Measurements from ENCODE around the gene GTF2A1L. TPM values are rescaled to one million over a fixed set of nuclear protein-coding genes. Genes with fewer than 3 reads are reported as not detected.

Gene GTF2A1L
- polyA plus RNA-seq, 1 donor from 2014 or later: 0.51 TPM

- H3K27ac ChIP-seq (ENCODE audit: low read length): no peak overlapping the region
- no peak for TF ChIP-seq SMC3 (conservative IDR thresholded peaks at IDR 0.05; ENCODE audit: poor library complexity)
- no peak for TF ChIP-seq CTCF (IDR thresholded peaks at IDR 0.05; ENCODE audit: poor library complexity, severe bottlenecking)
- no peak for TF ChIP-seq MXI1 (conservative IDR thresholded peaks at IDR 0.05; ENCODE audit: poor library complexity, severe bottlenecking)
- TF ChIP-seq EP300 (conservative IDR thresholded peaks at IDR 0.05; ENCODE audit: poor library complexity, severe bottlenecking): no peak
- TF ChIP-seq EZH2 (IDR thresholded peaks at IDR 0.05; ENCODE audit: borderline replicate concordance, insufficient read depth, low read length, poor library complexity, severe bottlenecking): no peak
- TF ChIP-seq TAF1 (IDR thresholded peaks at IDR 0.05; ENCODE audit: low read depth): no peak
- TF ChIP-seq RAD21 (conservative IDR thresholded peaks at IDR 0.05): no peak
- TF ChIP-seq POLR2AphosphoS5 (IDR thresholded peaks at IDR 0.05): no peak
- no peak for TF ChIP-seq REST (IDR thresholded peaks at IDR 0.05; ENCODE audit: borderline replicate concordance)
- H3K4me2 ChIP-seq (ENCODE audit: low read length): no peak overlapping the region
Measured at GRCh38 chr2:48715042-48715899, 97.6 kb downstream of the GTF2A1L start.

DNA sequence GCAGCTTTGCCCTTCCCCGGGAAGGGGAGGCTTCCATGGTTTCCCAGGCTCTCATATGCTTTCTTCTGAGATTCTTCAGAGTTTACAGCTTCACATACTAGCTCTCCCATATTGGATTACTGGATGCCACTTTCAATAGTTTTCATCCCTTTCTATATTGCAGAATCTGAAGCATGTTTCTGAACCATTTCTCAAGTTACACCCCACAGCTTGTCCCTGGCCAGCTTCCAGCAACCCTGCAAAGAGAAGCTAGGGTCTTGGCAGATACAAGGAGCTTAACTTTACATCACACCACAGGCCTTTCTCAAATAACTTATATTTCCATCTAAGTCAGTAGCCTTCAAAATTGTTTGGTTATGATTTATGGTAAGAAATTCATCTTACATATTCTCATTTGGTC lies 98.3 kb downstream of the GTF2A1L start:
- H3K9me2 ChIP-seq (ENCODE audit: insufficient read depth, low read length): no peaks in the 10 kb centered on the region

More at GRCh38 chr2:48715042-48715899, 97.6 kb downstream of the GTF2A1L start:
- Histone ChIP-seq H4K20me1 (ENCODE audit: insufficient read depth) (no peaks in the 10 kb centered on the region), H3K9me2 (ENCODE audit: insufficient read depth, low read length) (no peaks in the 10 kb centered on the region), H3K4me3 (ENCODE audit: low read length) (no peak overlapping the region), H3K9ac (ENCODE audit: low read length) (no peak overlapping the region), H2AFZ (ENCODE audit: low read depth, low read length) (no peak overlapping the region), H3F3A (ENCODE audit: insufficient read depth, low read length, poor library complexity, severe bottlenecking) (no peaks in the 10 kb centered on the region), H3K79me2 (replicated peaks; ENCODE audit: insufficient read depth, low read length) (no peaks in the 10 kb centered on the region), H3K36me3 (ENCODE audit: insufficient read depth, low read length) (no peaks in the 10 kb centered on the region), H3K9me3 (ENCODE audit: low read length) (no peaks in the 10 kb centered on the region), H3K27me3 (ENCODE audit: insufficient read depth, low read depth, low read length) (no peaks in the 10 kb centered on the region)

More for the DNA sequence above, 98.3 kb downstream of the GTF2A1L start:
- TF ChIP-seq CTCF (IDR thresholded peaks at IDR 0.05; ENCODE audit: poor library complexity, severe bottlenecking) (no peak), MXI1 (conservative IDR thresholded peaks at IDR 0.05; ENCODE audit: poor library complexity, severe bottlenecking) (no peak), RAD21 (conservative IDR thresholded peaks at IDR 0.05) (no peak), SMC3 (conservative IDR thresholded peaks at IDR 0.05; ENCODE audit: poor library complexity) (no peak), EP300 (conservative IDR thresholded peaks at IDR 0.05; ENCODE audit: poor library complexity, severe bottlenecking) (no peak), POLR2AphosphoS5 (IDR thresholded peaks at IDR 0.05) (no peak), REST (IDR thresholded peaks at IDR 0.05; ENCODE audit: borderline replicate concordance) (no peak), EZH2 (IDR thresholded peaks at IDR 0.05; ENCODE audit: borderline replicate concordance, insufficient read depth, low read length, poor library complexity, severe bottlenecking) (no peak), TAF1 (IDR thresholded peaks at IDR 0.05; ENCODE audit: low read depth) (no peak)
- no peak overlapping the region for H3K4me3 ChIP-seq (ENCODE audit: low read length)
- H3K4me2 ChIP-seq (ENCODE audit: low read length): no peak overlapping the region
- no peaks in the 10 kb centered on the region for H3F3A ChIP-seq (ENCODE audit: insufficient read depth, low read length, poor library complexity, severe bottlenecking)
- H2AFZ ChIP-seq (ENCODE audit: low read depth, low read length): no peak overlapping the region
- H3K27ac ChIP-seq (ENCODE audit: low read length): no peak overlapping the region
- no peak overlapping the region for H3K9ac ChIP-seq (ENCODE audit: low read length)
- no peaks in the 10 kb centered on the region for H3K9me3 ChIP-seq (ENCODE audit: low read length)
- H3K27me3 ChIP-seq (ENCODE audit: insufficient read depth, low read depth, low read length): no peaks in the 10 kb centered on the region
- H3K36me3 ChIP-seq (ENCODE audit: insufficient read depth, low read length): no peaks in the 10 kb centered on the region
- H4K20me1 ChIP-seq (ENCODE audit: insufficient read depth): no peaks in the 10 kb centered on the region
- H3K79me2 ChIP-seq (replicated peaks; ENCODE audit: insufficient read depth, low read length): no peaks in the 10 kb centered on the region
